PC-9 (cell line): Measurements from ENCODE around the gene TUBE1. TPM values are rescaled to one million over a fixed set of nuclear protein-coding genes. Genes with fewer than 3 reads are reported as not detected.

ENCODE experiments used
- BruUV-seq: library from RNA; stranded (reverse); fragments of 400-500 nt; replicated peaks from 2 replicates; lab custom pipeline; 2021; lab: Mats Ljungman, UMichigan
- CTCF ChIA-PET: fragments of 300-600 bp; sonication (Branson Sonifier 250); formaldehyde crosslinking; loops from one replicate; lab custom pipeline; 2022; ENCODE audit warnings: antibody characterized with exemption; lab: Charles Lee
- POLR2A ChIA-PET: fragments of 300-600 bp; sonication (Branson Sonifier 250); formaldehyde crosslinking; loops from one replicate; lab custom pipeline; 2022; ENCODE audit warnings: antibody characterized with exemption; ENCODE audit not compliant: unreplicated experiment; lab: Charles Lee
- DNase-seq, 2 experiments: peaks; one replicate each; pipeline versions ENCODE4 v3.0.0 to v3.0.0-alpha.2; 2015 to 2022; ENCODE audit warnings: mixed read lengths in 1 of 2
- H2AFZ ChIP-seq: fragments of 200-600 bp; sonication (generic); 2 replicates; pipeline ENCODE4 v1.8.1; 2017; ENCODE audit warnings: antibody characterized with exemption
- H3F3A ChIP-seq: fragments of 200-600 bp; sonication (generic); 2 replicates; pipeline ENCODE4 v1.8.1; 2017; ENCODE audit warnings: antibody characterized with exemption, mild to moderate bottlenecking, low read depth; ENCODE audit not compliant: insufficient read depth
- H3K27ac ChIP-seq: fragments of 200-600 bp; sonication (generic); 2 replicates; pipeline ENCODE4 v1.6.1; 2016; ENCODE audit warnings: mixed run types
- H3K27me3 ChIP-seq: fragments of 200-600 bp; sonication (generic); 2 replicates; pipeline ENCODE4 v1.6.1; 2016; ENCODE audit warnings: low read depth, mixed run types; ENCODE audit not compliant: insufficient read depth
- H3K36me3 ChIP-seq: fragments of 200-600 bp; sonication (generic); 2 replicates; pipeline ENCODE4 v1.6.1; 2016; ENCODE audit warnings: low read depth, mixed run types
- H3K4me1 ChIP-seq: fragments of 200-600 bp; sonication (generic); replicated peaks from 2 replicates; pipeline ENCODE4 v1.6.1; 2016; ENCODE audit warnings: mixed run types; ENCODE audit not compliant: insufficient read depth
- H3K4me2 ChIP-seq: fragments of 200-600 bp; sonication (generic); 2 replicates; pipeline ENCODE4 v1.6.1; 2017; ENCODE audit warnings: mixed run types
- H3K4me3 ChIP-seq: fragments of 200-600 bp; sonication (generic); 2 replicates; pipeline ENCODE4 v1.6.1; 2016; ENCODE audit warnings: mixed run types
- H3K79me2 ChIP-seq: fragments of 200-600 bp; sonication (generic); 2 replicates; pipeline ENCODE4 v1.6.1; 2017; ENCODE audit warnings: low read depth, mixed run types
- H3K9me2 ChIP-seq: fragments of 200-600 bp; sonication (generic); 2 replicates; pipeline ENCODE4 v1.8.1; 2017; ENCODE audit warnings: mild to moderate bottlenecking; ENCODE audit not compliant: insufficient read depth
- H3K9me3 ChIP-seq: fragments of 200-600 bp; sonication (generic); 2 replicates; pipeline ENCODE4 v1.8.1; 2016; ENCODE audit warnings: low read depth; ENCODE audit not compliant: insufficient read depth
- H4K20me1 ChIP-seq: fragments of 200-600 bp; sonication (generic); 2 replicates; pipeline ENCODE4 v1.8.1; 2017; ENCODE audit not compliant: insufficient read depth
- CTCF ChIP-seq: fragments of 200-600 bp; sonication (generic); conservative IDR thresholded peaks from 2 replicates; pipeline ENCODE4 v1.6.1; 2017; ENCODE audit warnings: mixed run types, antibody characterized with exemption, mild to moderate bottlenecking, moderate library complexity
- EZH2 ChIP-seq: fragments of 200-600 bp; sonication (generic); IDR thresholded peaks from 2 replicates; pipeline ENCODE4 v1.8.0; 2017; ENCODE audit warnings: antibody characterized with exemption, low read depth
- intact Hi-C: fragments of 100-400 bp; cut with micrococcal nuclease; formaldehyde crosslinking; loops from one replicate; pipeline ENCODE4 v1.10.0; 2022; ENCODE audit not compliant: unreplicated experiment
- total RNA-seq: library from RNA; stranded (reverse); gene quantifications from 2 replicates; pipeline ENCODE4 v1.2.3, GENCODE V29; 2021

TUBE1 gene
- total RNA-seq, 1 experiment from 2014 or later = 30.3 TPM

- no peak overlapping the region for H3K4me2 ChIP-seq
- H3K79me2 ChIP-seq = no peaks in the 10 kb centered on the region
- H4K20me1 ChIP-seq = no peaks in the 10 kb centered on the region
- POLR2A ChIA-PET = no interaction called here
- no peaks in the 10 kb centered on the region for H3K27me3 ChIP-seq
- no TSS peak for BruUV-seq
- no peaks in the 10 kb centered on the region for H3K9me3 ChIP-seq
- peak in 1 of 2 experiments; percentile 29 for DNase-seq
- CTCF ChIA-PET = no interaction called here
- H3F3A ChIP-seq = no peaks in the 10 kb centered on the region
- H3K4me1 ChIP-seq = no peaks in the 10 kb centered on the region; the same call in 1 of the 2 replicates
- H3K36me3 ChIP-seq = no peaks in the 10 kb centered on the region
- no peak for TF ChIP-seq EZH2
- no peak for TF ChIP-seq CTCF
- intact Hi-C loops = no loop called here
- H3K9me2 ChIP-seq = peaks cover 10% of the 10 kb centered on the region; the same call in 1 of the 2 replicates
- H3K4me3 ChIP-seq = no peak overlapping the region
- no peak overlapping the region for H3K27ac ChIP-seq
- H2AFZ ChIP-seq = no peak overlapping the region
Observed at GRCh38 chr6:112062966-112063365, 24.3 kb downstream of the TUBE1 start.

- Histone ChIP-seq H3K9me2 (peaks cover 10% of the 10 kb centered on the region; the same call in 1 of the 2 replicates), H3K27me3 (no peaks in the 10 kb centered on the region), H3F3A (no peaks in the 10 kb centered on the region), H3K79me2 (no peaks in the 10 kb centered on the region), H3K27ac (no peak overlapping the region), H2AFZ (no peak overlapping the region), H3K9me3 (no peaks in the 10 kb centered on the region), H3K4me3 (no peak overlapping the region), H3K36me3 (no peaks in the 10 kb centered on the region), H3K4me1 (no peaks in the 10 kb centered on the region; the same call in 1 of the 2 replicates), H3K4me2 (no peak overlapping the region), H4K20me1 (no peaks in the 10 kb centered on the region)
- TF ChIP-seq EZH2 (no peak), CTCF (no peak)
- POLR2A ChIA-PET = no interaction called here
- no TSS peak for BruUV-seq
- intact Hi-C loops = no loop called here
- DNase-seq = peak in 1 of 2 experiments; percentile 41
- CTCF ChIA-PET = interaction anchor here (0.6 kb wide), 1 partner anchor 101 kb away, joined by 3 read pairs; no protein-coding TSS in a partner anchor
Observed at GRCh38 chr6:112061605-112062004, 25.7 kb downstream of the TUBE1 start.

GRCh38 chr6:112058243-112059032, 28.8 kb downstream of the TUBE1 start:
- ChIA-PET POLR2A (no interaction called here), CTCF (interaction anchor here (0.6 kb wide), 1 partner anchor 15 kb away, joined by 7 read pairs; no protein-coding TSS in a partner anchor)
- Histone ChIP-seq H3K9me3 (no peaks in the 10 kb centered on the region), H3K4me3 (no peak overlapping the region), H3K36me3 (no peaks in the 10 kb centered on the region), H2AFZ (no peak overlapping the region), H3K9me2 (peaks cover 10% of the 10 kb centered on the region; the same call in 1 of the 2 replicates), H3K27me3 (no peaks in the 10 kb centered on the region), H4K20me1 (no peaks in the 10 kb centered on the region), H3K4me2 (no peak overlapping the region), H3K27ac (no peak overlapping the region), H3K79me2 (no peaks in the 10 kb centered on the region), H3F3A (no peaks in the 10 kb centered on the region), H3K4me1 (peaks cover 3% of the 10 kb centered on the region; the same call in 1 of the 2 replicates)
- intact Hi-C loops = no loop called here
- peak in 1 of 2 experiments; percentile 32 for DNase-seq
- TF ChIP-seq CTCF = no peak
- TF ChIP-seq EZH2 = no peak
- BruUV-seq = no TSS peak
